ENCODE data around the gene TDRD7. TPM values are rescaled to one million over a fixed set of nuclear protein-coding genes. Genes with fewer than 3 reads are reported as not detected.

Gene TDRD7
- total RNA-seq, 1 donor from 2014 or later = 9.4 TPM

DNA sequence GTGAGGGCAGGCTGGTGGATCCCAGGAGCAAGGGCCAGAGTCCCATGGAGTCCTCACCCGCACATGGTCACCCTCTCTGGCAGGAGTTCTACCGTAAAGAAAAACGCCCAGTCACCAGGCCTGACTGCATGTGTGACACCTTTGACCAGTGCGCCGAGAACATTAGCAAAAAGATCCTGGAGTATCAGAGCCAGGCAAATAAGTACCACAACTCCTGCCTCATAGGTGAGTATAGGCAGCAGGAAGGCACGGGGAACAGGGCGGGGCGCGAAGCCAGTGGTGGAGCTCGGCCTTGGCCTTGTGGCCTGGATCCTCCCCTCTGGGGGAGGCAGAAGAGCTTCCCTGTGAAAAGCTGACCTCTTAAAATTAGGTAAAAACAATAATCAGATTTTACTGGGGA is 45.4 kb upstream of the TDRD7 start:
- H3K4me3 ChIP-seq (ENCODE audit: low read depth, low read length) = no peak overlapping the region
- DNase-seq (ENCODE audit: low read depth) = no peak
- TF ChIP-seq, protein P1, sequence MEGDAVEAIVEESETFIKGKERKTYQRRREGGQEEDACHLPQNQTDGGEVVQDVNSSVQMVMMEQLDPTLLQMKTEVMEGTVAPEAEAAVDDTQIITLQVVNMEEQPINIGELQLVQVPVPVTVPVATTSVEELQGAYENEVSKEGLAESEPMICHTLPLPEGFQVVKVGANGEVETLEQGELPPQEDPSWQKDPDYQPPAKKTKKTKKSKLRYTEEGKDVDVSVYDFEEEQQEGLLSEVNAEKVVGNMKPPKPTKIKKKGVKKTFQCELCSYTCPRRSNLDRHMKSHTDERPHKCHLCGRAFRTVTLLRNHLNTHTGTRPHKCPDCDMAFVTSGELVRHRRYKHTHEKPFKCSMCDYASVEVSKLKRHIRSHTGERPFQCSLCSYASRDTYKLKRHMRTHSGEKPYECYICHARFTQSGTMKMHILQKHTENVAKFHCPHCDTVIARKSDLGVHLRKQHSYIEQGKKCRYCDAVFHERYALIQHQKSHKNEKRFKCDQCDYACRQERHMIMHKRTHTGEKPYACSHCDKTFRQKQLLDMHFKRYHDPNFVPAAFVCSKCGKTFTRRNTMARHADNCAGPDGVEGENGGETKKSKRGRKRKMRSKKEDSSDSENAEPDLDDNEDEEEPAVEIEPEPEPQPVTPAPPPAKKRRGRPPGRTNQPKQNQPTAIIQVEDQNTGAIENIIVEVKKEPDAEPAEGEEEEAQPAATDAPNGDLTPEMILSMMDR (conservative IDR thresholded peaks at IDR 0.05; ENCODE audit: low read depth, low read length) = no peak

DNA sequence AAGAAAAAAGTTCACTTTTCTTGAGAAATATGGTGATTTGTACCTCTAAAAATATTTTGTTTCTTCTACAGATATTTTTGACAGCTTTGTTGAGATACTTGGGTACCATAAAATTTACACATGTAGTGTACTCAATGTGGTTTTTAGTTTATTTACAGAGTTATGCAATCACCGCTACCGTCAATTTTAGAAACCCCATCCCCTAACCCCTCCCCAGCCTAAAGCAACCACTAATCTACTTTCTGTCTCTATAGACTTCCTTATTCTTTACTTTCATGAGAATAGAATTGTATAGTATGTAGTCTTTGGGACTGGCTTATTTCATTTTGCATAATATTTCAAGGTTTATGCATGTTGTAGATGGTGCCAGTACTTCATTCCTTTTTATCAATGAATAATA is 45.0 kb upstream of the TDRD7 start:
- no peak for DNase-seq (ENCODE audit: low read depth)
- TF ChIP-seq, protein P1 (conservative IDR thresholded peaks at IDR 0.05; ENCODE audit: low read depth, low read length) = no peak
- H3K4me3 ChIP-seq (ENCODE audit: low read depth, low read length) = no peak overlapping the region

DNA sequence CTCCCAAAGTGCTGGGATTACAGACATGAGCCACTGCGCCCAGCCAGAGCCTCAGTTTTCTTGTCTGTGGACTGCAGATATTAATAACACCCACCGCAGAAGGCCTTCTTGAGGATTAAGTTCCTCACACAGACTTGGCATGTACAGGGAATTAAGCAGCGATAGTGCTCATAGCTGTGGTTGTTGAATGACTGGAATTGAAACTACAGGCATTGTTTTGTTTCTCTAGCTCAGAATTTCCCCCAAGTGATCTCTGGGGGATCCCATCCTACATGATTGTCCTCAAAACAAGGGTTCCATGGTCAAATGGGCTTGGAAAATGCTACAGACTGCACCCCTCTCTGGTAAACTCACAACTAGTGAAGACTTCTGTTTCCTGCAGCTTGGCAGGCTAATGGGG is 44.2 kb upstream of the TDRD7 start:
- DNase-seq (ENCODE audit: low read depth) = no peak
- TF ChIP-seq, protein P1 (conservative IDR thresholded peaks at IDR 0.05; ENCODE audit: low read depth, low read length) = no peak
- H3K4me3 ChIP-seq (ENCODE audit: low read depth, low read length) = no peak overlapping the region

DNA sequence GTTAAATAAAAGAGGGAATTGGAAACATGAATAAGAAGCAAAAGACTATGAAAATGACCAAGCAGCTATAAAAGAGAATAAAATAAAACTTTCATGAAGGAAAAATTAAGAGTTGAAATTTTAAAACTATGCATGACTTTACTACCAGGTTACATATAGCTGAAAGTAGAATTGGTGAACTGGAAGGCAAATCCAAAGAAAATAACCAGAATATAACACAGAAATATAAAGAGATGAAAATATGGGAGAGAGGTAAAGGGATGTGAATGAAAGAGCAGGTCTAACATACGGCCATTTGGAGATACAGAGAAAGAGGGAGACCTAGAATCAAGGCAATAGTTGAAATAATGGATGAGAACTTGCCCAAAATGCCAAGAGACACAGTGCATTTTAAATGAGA is 42.9 kb upstream of the TDRD7 start:
- DNase-seq (ENCODE audit: low read depth) = no peak

DNA sequence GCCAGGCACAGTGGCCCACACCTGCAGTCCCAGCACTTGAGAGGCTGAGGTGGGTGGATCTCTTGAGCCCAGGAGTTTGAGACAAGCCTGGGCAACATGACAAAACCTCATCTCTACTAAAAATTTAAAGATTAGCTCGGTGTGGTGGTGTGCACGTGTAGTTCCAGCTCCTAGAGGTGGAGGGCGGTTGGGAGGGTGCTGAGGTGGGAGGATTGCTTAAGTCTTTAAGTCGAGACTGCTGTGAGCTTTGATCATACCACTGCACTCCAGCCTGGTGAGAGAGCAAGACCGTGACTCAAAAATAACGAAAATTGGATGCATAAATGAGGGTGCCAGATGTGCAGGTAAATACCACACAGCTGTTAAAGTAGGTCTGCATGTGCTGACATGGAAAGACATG is 39.3 kb upstream of the TDRD7 start:
- H3K4me3 ChIP-seq (ENCODE audit: low read depth, low read length) = no peak overlapping the region
- TF ChIP-seq, protein P1 (conservative IDR thresholded peaks at IDR 0.05; ENCODE audit: low read depth, low read length) = no peak
- DNase-seq (ENCODE audit: low read depth) = no peak

More for the DNA sequence above, 42.9 kb upstream of the TDRD7 start:
- no peak overlapping the region for H3K4me3 ChIP-seq (ENCODE audit: low read depth, low read length)
- TF ChIP-seq, protein P1 (conservative IDR thresholded peaks at IDR 0.05; ENCODE audit: low read depth, low read length) = no peak

DNA sequence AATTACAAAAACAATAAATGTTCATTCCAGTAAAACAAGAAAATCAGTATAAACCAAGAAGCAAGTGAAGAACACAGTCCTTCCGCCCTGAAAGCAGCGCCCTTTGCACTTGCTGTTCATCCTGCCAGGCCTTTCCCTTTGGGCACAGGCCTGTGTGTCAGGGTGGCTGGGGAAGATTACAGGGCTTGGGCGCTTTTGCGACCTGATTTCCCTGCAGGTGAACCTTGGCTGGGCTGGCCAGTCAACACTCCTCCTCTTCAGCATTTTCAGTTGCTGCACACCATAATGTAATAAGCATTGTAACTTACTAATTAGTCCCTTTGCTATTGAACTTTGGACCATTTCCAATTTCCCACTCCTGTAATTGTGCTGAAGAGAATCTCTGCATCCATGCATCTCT is 38.6 kb upstream of the TDRD7 start:
- no peak overlapping the region for H3K4me3 ChIP-seq (ENCODE audit: low read depth, low read length)
- no peak for DNase-seq (ENCODE audit: low read depth)
- TF ChIP-seq, protein P1 (conservative IDR thresholded peaks at IDR 0.05; ENCODE audit: low read depth, low read length) = no peak

DNA sequence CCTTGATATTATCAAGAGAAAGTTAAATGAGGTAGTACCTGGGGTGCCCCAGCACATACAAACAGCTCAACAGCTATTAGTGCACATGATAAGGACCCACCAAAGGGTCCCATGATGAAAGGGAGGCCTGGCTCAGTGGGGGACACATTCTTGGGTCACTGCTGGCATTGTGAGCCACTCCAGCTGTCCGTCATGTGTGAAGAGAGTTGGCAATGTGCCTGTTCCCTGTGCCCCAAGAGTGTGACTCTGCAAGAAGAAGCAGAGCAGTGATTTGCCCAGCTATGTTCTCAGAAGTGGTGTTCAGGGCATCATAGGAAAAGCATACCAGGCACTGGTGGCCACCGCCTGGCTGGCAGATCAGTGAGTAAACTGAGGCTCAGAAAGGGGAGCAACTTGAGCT is 37.1 kb upstream of the TDRD7 start:
- H3K4me3 ChIP-seq (ENCODE audit: low read depth, low read length) = no peak overlapping the region
- no peak for DNase-seq (ENCODE audit: low read depth)
- TF ChIP-seq, protein P1 (conservative IDR thresholded peaks at IDR 0.05; ENCODE audit: low read depth, low read length) = no peak

Measured in epithelial cell of proximal tubule (primary cell).